ENCODE results near the gene NOL4L.

NOL4L gene

DNA sequence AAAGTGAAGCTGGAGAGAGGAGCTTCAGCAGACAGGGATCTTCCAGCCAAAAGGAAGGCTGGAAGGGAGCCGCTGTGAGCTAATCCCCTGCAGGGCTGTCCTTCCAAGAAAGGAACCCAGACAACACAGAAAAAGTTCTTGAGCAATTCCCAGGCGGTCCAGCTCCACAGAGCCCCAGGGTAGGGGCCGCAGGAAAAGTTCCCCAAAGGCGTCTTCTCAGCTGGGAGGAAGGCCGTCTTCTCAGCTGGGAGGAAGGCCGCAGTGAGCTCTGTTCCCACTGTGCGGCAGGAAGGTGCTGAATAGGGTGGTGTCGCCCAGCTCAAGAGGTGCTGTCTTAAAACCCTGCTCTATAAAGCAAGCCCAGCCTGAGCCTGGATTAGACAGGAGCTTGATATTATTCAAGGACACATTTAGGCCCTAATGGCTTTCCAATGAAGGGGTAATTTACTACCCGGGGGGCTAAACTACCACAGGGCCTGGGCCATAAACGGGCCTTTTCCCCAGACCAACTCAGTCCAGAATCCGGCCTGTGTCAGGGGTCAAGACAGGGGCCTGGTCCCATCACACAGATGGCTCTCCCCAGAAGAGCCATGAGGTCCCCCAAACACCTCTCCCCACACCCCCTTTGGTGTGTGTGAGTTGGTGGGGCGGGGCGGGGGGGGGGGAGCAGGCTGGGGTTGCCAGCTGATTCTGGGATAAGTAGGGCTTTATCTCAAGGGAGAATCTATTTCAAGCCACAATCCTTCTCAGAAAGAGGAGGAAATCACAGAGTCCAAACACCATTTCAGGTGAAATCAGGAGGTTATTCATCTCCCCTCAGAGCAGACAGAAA, 103.6 kb downstream of the NOL4L start:
- no peak for DNase-seq

GRCh38 chr20:32480371-32481241, 104.5 kb downstream of the NOL4L start:
- DNase-seq, result no peak

DNA sequence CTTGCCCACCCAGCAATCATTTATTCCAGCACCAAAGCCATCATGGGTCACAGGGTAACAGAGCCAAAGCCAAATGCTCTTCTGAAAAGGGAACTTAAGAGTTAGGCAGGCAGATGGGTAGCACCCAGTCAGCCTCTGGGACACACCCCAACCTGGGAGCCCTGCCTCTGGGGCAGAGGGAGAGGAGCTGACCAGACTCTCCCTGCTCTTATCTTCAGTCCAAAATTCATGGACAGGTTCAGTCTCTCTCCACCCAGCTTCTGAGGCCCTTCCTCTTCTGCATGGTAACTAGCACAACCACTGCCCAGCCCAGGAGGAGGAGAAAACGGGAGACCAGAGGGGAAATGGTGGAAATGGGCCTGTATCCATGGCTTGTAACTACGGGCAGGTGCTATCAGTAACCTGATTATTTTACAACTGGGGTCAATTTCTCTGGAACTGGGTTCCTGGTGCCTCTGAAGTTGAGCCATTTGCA, 105.4 kb downstream of the NOL4L start:
- no peak for DNase-seq

DNA sequence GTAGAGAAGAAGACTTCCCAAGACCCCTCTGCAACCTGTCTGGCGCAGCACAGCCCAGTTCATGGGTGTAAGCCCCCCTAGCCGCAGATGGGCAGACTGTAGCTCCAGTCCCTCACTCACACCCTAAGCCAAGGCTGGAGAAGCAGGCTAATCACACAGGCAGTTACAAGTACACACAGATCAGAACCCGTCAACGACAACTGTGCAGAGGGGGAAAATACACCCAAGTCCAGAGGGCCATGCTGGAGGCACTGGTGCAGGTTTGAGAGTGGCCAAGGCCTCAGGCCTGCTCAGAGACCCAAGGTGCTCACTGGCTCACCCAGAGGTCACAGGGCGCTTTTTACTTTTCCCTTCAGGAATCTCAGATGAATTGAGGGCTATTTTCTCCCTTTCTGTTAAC, 106.1 kb downstream of the NOL4L start:
- DNase-seq, result no peak

DNA sequence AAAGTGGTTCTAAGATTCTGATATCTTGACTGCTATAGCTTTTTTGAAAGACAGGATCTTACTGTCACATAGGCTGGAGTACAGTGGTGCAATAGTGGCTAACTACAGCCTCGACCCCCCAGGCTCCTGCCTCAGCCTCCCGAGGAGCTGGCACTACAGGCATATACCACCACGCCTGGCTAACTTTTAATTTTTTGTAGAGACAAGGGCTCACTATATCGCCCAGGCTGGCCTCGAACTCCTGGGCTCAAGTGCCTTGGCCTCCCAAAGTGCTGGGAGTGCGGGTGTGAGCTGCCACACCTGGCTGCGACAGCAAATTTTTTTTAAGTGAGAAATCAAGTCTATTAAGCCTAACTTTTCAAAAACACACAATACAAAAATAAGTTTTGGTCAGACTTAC, 106.6 kb downstream of the NOL4L start:
- DNase-seq, result no peak

GRCh38 chr20:32477594-32478512, 107.3 kb downstream of the NOL4L start:
- no peak for DNase-seq

DNA sequence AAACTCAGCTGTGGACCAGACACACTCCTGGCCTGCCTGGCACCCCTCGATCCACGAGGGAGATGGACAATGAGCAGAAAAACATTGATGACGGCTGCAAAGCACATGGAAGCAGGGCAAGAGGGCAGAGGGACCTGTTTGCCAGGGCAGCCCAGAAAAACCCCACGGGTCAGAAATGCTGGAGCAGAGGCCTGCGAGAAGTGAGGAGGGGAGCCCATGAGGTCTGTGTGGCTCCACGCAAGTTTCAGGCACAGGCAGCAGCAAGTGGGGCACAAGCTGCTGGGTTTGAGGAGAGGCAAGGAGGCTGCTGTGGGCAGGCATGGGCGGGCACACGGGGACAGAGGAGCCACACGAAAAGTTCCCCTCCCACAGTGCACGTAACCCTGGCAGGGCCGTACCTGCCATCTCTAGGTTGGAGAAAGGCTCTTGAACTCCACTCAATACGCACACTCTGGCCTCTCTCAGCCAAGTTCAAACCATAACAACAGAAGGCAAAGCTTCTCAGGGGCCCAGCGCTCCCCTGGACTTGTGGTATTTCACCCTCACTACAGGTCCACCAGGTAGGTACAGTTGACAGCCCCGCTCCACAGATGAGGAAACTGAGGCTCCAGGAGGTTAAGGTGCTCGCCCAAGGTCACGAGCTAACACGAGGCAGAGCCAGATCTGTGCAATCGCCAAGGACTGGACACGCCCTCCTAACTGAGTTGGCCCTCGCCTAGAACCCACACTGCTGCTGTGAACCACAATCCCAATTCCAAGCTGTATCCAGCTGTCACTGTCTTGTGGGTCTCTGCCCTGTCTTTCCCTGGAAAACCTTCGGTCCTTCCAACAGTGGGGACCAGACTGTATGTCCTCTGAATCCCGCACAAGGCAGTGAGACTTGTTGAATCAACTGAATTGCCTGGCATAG, 108.2 kb downstream of the NOL4L start:
- DNase-seq, result no peak

DNA sequence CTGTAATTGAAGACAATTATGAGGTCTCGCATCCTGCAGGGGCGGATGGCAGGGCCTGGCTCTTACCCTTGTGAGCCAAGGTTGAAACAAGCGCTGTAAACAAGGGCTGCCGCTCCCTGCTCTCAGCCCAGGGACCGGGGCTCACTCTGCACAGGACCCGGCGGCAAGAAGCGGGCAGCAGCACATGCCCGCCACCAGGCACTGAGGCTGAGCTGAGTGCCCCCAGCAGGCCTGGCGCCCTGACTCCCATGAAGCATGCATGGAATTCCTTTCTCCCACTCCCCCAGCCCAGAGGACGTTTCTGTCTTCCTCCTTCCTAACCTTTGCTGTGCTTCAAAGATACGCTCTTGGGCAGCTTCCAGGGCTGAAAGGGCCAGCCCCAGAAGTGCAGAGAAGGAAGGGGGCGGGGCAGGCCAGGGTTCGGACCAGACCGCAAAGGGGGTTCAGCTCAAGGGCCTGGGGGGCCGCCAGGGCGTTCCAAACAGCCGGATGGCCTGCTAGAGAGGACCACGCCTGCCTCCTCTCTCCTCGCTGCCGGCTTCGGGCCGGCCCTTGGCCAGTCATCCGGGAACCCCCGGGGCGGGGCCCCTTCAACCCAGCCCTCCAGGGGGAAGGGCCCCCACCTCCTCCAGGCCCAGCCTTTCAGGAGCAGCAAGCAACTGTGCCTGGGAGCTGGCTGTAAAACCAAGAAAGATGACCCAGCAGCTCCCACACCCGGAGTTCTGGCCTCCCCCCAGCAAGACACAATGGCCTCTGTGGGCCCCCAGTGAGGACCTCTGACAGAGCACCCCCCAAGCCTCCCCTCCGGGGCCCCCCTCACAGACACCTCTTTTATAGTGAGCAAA, 109.9 kb downstream of the NOL4L start:
- DNase-seq, result no peak

GRCh38 chr20:32474717-32474966, 110.5 kb downstream of the NOL4L start:
- DNase-seq, result no peak

DNA sequence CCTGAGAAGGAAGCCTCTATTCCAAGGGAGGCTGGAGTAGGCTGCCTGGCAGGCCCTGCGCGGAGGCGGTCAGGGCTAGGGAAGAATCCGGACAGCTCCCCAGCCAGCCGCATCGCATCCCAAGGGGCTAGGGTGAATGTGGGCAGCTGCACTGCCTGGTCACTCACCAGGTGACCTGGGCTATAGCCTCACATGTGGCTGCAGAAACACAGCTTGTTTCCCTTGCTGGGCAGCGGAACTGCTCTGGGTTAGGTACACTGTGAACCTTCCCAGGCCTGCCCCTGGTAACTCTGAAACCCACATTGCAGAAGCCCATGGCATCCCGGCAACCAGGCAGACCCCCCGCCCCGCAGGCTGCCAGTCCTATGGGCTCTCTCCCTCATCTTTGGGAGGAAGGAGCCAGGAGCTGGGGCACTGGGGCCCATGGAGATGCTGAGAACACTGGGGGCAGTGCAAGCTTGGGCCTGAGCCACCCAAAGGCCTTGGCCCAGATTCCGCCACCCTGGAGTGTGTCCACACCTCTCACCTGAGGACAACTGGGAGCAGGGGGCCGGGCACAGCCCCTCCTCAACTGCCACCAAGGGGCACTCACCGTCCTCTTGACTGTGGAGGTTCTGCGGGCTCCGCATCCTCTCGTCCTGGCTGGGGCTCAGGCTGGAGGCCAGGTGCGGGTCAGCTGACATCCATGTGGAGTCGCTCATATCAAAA, 111.0 kb downstream of the NOL4L start:
- no peak for DNase-seq

DNA sequence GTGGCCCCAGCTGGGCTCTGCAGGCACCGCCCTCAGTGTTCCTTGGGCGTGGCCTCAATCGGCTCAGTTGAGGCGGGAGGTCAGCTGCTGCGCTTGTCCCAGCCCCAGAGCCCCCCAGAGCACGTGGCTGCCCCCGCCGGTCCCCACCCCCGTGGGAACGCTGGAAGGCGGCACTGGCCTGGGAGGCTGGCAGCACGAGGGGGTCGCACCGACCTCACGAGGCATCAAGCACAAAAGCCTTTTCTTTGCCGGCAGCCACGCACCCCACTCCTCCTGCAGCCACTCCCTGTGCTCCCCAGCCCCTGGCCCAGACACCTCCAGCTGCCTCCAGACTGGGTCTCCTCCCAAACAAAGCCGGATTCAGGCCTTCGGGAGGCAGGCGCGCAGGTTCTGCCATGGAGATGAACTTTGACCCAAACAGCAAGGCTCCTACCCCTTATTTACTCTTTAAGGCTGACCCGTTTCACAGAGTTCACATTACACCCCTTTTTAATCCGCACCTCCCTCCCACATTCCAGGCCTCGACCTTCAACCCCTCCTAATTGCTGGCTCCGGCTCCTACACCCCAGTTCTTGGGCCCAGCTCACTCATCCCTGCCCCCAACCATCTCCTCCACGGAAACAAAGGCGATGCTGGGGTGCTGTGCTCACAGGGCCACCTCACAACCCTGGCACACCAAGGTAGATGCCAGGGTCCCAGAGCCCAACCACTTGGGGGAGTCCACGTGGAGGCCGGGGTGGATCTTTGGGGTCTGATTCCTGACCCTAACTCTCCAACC, 111.7 kb downstream of the NOL4L start:
- no peak for DNase-seq

DNA sequence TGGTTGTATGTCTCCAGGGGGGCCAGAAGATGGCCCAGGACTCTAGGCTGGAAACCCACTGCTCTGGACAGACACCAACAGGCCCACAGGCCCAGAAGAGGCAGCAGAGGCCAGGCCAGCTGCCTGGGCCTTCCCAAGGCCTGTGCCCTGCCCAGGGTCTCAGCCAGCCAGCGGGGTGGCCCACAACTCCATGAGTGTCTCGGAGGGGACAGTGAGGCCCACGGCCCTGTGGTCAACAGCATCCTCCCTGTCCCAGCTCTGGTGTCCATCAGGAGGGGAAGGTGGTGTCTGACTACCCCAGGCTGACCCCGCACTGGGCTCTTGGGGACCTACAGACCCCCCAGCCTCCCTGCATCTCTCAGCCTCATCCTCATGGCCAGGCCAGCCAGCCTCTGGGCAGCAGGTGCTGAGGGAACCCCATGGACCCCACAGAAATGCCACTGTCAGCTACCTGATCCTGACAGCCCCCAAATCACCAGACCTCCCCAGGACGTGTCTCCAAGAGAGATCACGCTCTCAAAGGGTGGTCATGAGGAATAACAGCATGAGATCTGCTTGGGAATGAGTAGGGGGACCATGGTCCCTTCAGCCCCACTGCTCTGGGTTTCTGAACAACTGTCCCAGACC, 112.4 kb downstream of the NOL4L start:
- no peak for DNase-seq

DNA sequence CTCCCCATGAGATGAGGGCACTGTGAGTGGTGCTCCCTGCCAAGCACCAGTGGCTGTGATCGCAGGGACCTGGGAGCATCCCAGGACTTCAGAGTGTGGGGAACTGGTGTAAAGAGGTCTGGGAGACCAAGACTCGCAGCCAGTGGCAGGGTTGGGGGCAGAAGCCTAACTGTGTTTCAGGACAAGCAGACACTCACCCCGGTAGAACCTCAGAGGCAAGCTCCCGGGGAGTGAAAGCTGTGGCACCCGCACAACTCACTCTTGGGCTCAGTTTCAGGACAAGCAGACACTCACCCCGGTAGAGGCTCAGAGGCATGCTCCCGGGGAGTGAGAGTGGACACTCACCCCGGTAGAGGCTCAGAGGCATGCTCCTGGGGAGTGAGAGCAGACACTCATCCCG, 114.2 kb downstream of the NOL4L start:
- DNase-seq, result no peak

DNA sequence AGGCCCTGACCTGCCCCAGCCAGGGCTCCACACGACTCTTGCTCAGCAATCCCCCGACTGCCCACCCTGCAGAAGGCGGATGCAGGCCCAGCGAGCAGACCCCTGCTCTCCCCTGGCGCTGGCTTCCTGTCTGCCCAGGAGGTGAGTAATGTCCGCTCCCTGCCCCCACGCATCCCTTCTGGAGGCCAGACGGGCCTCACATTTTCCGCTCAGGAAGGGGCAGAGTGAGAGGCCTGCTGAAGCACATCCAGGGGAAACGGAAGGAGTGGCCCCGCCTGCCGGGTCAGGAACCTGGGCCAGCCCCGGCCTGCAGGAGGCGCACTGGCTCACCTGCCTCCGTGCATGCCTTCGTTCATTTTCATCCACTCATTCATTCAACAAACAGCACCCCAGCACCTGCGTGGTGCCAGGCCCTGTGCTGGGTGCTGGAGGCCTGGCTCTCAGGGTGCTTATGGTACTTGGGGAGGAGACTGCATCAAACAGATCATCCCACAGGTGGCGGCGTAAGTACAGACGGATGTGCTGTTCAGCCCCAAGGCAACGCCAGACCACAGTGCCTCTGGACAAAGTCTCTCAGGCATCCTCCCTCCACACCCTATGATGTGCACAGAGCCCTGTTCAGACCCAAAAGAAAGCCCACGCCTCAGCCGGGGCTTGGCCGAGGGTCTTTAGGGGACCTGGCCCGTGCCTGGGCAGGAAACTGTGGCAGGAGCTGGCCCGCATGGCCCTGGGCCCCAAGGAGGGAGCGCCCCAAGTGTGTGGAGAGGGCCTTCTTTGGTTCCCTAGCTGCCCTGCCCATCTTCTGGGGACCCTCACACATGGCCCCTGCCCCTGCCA, 114.9 kb downstream of the NOL4L start:
- DNase-seq, result no peak

DNA sequence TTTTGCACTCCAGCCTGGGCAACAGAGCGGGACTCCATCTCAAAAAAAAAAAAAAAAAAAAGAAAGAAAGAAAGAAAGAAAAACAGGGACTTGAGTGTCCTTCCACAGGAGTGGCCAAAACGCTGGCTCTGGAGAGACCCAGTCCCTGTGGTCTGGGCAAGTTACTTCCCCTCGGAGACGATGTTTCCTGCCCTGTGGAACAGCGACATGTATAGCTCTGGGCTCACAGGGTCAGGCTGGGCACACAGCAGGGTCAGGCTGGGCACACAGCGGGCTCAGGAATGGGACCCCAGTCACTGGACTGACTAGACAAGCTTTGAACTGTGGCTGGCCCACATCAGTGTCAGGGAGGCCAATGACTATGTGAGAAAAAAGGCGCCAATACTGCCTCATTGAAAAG, 116.3 kb downstream of the NOL4L start:
- DNase-seq, result no peak

DNA sequence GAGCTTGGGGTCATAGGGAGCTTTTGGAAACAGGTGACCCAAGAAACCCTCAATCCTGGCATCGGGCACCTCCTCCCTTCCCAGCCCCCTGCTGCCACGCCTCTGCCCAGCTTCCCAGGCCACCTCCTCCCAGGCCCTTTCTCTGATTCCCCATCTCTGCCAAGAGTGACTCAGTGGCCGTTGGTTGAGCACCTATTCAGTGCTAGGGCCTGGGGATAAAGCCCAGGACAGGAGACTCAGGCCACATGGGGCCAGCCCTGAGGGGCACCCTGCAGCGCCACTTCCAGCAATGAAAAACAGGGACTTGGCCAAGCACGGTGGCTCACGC, 116.9 kb downstream of the NOL4L start:
- no peak for DNase-seq

GRCh38 chr20:32467506-32468312, 117.4 kb downstream of the NOL4L start:
- no peak for DNase-seq

Data from NCI-H1694 treated with DMSO at 0.1 percent for 48 hours (cell line).